Pulmonary artery endothelial cell (primary cell): ENCODE measurements around the gene RNF169. TPM values are rescaled to one million over a fixed set of nuclear protein-coding genes. Genes with fewer than 3 reads are reported as not detected.

Source experiments
- DNase-seq: peaks from one replicate; pipeline ENCODE4 v3.0.0-alpha.2; 2011; ENCODE audit warnings: low read depth, low spot score
- total RNA-seq: library from RNA; depleted of rRNA; stranded (reverse); fragments of >200 nt; gene quantifications from 2 replicates; pipeline ENCODE4 v1.2.3, GENCODE V29; 2014

Gene RNF169, protein sequence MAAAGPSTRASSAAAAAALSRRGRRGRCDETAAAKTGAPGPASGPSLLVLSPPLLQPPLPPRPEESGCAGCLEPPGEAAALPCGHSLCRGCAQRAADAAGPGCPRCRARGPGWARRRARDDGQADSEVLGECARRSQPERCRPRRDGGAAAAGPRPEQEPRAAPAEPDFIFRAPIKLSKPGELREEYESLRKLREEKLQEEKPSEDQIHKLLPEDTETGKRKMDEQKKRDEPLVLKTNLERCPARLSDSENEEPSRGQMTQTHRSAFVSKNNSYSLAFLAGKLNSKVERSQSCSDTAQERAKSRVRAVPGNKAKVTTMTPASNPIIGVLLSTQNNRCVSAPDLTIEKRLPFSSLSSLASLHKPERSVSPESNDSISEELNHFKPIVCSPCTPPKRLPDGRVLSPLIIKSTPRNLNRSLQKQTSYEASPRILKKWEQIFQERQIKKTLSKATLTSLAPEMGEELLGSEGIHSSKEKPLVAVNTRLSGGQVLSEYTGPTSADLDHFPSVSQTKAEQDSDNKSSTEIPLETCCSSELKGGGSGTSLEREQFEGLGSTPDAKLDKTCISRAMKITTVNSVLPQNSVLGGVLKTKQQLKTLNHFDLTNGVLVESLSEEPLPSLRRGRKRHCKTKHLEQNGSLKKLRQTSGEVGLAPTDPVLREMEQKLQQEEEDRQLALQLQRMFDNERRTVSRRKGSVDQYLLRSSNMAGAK
- 20.9 and 34.0 TPM in 2 replicates for total RNA-seq

DNA sequence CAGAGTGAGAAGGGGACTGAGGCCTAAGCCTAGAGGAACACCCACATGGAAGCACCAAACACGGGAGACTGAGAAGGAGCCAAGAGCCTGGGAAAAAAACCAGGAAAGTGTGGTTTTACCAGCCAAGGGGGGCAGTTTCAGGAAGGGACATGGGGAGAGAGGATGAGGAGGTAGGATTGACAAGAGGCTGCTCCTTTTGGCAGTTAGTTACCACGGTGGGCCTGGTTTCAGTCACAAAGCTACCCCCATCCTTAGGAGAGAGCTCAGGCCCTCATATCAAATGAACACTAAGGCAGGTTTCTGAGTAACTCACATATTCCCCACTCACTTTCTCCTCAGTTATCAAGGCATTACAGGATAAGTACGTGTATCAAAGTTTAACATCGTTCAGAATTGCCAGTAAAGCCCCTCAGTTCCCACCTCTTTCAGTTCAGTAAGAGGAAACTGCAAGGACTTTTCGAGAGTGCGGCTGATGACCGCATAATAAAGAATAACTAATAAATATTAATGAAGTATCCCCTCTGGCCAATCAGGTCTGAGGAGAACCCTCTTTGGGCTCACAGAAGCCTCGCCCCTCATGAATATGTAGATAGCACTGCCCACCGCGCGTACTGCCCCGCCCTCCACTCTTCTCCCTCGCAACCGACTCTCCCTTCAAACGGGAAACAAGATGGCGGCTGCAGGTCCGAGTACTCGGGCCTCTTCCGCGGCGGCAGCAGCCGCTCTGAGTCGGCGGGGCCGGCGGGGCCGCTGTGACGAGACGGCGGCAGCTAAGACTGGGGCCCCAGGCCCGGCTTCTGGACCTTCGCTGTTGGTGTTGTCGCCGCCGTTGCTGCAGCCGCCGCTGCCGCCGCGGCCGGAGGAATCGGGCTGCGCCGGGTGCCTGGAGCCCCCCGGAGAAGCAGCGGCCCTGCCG is at the start of gene RNF169:
Gene RNF169 (plus strand): TSS at position 639 of the 916 bp plus-strand sequence. CDS start 32 bp downstream, at position 671.
- DNase-seq = peak; percentile 93

DNA sequence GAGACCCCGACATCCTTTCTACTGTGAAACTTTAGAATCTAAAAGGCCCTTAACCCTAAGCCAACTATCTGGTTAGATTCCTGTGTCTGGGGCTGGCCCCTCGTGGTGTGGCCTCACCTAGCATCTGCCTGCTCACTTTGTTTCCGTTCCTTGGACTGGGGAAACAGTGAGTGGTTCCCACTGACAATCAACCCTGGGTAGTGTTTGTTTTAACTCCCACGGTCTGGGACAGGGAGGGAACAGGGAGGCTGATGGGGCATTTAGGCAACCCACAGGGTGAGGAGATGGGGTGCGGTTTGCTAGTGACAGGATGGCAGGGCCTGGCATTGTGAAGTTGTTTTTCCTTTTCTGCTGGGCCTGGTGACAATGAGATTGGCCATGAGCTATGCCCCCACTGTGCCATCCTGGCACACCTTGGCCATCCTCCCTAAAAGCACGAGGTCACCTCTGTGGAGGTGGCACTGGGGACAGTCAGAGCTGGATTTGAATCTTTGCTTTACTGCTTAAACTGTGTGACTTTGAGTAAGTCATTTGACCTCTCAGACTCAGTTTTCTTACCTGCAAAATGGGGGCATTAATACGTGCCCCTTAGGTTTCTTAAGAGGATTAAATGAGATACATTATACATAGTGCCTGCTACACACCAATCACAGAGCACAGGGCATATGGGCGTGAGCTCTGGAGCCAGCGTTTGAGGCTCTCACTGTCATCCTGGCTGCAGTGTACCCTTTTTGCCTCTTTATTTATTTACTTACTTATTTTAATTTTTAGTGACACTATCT is 48.8 kb upstream of the RNF169 start:
- DNase-seq = no peak

DNA sequence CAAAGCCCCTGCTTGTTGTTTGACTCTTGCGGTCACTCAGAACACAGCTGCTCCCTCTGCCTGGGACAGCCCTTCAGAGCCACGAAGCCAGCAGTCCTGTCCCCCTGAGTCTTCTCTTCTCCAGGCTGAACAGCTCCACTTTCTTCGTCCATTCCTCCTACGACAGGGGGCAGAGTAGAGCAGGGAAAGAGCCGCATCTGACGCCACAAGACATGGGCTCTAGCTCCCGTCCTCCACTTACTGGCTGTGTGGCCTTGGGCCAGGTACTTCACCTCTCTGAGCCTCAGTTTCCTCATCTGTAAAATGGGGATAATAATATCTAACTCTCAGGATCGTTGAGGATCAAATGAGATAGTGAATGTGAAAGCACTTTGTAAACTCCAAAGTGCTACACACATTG is 47.3 kb upstream of the RNF169 start:
- DNase-seq = no peak

DNA sequence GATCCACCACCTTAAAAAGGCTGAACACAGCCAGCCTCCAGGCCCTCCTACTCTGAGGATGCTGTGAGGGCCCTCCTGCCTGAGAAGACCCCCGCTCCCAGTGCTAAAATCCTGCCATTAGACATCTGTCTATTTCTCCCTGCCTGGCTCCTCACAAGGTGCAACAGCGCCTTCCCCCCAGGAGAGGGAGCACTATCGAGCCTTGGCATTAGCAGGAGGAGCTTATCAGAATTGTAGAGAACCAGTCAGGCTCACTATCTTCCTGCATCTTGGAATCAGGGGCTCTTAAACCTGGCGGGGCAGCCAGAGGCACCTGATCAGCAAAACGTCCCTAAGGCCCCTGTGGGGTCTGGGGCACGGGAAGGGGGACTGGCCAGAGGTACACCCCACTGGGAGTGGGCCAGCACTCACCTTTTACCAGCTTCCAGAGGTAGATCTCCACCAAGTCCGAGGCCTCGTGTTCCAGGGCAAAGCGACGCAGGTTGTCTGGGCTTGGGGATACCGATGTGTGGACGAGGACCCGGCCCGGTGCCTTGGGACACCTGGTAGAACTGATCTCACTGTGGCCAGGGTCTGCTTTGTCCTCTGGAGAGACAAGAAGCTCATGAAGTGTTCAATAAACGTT is 46.2 kb upstream of the RNF169 start:
- peak; percentile 13 for DNase-seq

DNA sequence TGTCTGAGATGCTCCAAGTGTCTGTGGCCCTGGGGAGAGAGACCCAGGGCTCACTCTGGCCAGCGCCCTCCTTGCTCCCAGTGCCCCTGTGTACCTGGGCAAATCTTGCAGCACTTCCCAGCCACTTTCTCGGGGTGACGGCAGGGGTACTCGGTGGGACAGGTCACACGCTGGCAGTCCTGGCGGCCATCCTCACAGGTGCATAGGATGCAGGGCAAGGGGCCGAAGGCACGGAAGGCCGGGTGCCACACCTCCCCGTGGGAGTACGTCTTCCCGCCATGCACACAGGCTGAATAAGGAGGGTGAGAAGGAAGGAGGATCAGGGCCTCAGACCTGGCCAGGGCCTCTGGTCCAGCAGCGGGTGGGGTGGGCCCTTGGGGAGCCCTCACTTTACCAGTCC is 45.4 kb upstream of the RNF169 start:
- DNase-seq = no peak

DNA sequence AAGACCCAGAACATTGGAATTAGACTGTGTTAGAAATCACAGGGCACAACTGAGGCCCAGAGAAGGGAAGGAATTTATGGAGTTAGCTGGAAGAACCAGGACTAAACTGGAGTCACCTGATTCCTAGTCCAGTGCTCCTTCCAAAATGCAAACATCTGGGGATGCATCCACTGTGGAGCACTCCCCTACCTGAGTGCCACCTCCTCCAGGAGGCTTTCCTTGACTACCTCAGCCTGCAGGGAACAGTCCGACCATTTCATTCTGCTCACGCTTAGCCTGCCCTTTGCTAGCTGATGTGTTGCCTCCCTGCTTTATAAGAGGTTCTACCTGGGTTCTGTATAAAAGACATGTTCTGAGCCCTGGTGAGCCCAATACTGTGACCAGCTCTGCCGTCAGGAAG is 41.5 kb upstream of the RNF169 start:
- DNase-seq = no peak

DNA sequence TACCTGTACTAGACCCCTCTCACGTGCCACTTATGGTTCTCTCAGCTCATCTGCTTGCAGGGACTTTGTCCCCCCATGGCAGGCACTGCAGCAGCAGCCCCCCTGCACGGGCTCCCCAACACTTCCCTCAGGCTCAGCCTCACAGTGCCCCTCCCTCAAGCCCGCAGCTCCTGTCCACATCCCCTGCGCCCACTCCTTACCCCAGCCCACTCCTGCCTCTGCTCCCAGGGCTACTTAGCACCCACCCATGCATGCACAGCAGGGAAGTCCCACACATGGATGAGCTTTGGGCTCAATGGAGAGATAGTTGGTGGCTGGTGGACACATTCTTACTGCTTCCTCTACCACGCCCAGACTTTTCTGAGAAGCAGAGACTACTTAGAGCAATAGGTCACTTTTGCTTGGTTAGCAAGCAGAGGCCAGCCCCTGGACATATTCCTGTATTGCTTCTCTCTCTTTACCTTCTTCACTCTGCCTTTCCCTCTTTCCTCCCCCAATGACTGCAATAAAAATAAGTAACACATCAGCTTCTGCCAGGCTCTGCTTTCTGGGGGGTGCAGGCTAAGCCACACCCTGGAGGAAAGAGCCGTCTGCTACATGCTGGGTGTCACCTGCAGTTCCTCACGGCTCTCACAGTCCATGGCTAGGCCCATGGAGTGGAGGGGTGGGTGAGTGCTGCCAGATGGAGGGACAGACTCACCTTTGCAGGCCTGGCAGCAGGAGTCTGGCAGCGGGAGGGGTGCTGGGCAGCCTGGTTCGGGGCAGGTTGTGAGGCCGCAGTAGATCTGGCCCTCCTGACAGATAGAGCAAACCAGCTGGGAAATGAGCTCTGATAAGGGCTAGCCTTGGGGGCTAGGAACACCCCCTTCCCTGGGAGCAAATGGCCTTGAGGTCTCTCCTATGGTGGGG is 40.8 kb upstream of the RNF169 start:
- no peak for DNase-seq

DNA sequence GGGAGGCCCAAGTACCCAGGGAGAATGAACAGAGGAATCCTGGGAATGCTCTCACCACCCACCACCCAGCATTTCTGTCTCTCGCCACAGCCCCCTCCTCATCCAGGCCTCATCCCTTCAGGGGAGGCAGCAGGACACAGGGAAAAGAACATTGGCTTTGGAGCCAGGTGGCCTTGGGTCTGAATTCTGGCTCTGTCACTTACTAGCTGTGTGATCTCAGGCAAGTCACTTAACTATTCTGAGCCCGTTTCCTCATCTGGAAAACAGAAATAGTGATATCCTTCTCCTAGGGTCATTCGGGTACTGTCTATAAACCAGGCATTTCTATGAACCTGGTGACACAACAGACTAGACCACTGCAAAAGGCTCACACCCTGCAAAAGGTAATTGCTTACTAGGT is 39.5 kb upstream of the RNF169 start:
- no peak for DNase-seq

DNA sequence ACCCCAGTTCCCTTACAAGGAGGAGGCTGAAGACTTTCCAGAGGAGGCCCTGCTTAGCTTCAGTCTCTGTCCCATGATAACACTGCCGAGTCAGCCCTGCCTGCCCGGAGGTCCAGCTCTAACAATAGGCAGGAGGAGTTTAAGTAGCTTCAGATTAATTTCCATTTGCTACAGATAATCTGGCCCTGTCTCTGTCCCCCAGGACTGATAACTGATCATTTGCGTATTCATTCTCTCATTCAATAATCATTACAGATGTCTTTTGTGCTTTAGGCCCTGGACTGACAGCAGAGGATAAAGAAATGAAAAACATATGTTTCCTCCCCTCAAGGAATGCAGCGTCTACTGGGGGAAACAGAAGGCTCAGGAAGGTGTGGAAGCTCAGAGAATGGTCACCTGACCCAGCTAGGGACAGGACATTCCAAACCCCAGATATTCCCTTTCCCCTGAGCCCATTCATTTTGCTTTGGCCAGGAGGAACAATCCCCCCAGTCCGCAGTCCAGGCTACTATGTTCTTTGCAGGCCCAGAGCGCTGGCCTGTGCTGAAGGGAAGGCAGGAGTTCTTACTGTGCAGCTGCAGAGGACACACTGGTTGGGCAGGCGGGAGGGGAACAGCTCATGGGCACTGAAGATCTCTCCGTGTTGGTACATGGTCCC is 38.2 kb upstream of the RNF169 start:
- no peak for DNase-seq

DNA sequence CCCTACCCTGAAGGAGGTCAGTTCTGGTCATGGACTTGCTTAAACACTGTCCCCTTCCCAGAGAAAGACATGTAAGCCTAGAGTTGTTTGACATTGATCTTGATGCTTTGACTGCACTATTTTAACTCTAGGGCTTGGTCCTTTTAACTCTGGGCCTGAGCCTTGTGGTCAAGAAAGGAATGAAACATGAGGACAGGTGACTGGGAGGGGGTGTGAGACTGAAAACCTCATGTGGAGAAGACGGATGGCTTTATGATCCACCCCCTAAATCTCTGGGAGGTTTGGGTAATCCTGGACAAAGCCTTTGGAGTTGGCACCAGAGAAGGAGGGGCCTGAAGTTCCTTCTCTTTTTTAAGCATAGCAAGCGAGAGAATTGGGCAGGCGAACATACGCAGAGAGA is 35.0 kb upstream of the RNF169 start:
- no peak for DNase-seq

DNA sequence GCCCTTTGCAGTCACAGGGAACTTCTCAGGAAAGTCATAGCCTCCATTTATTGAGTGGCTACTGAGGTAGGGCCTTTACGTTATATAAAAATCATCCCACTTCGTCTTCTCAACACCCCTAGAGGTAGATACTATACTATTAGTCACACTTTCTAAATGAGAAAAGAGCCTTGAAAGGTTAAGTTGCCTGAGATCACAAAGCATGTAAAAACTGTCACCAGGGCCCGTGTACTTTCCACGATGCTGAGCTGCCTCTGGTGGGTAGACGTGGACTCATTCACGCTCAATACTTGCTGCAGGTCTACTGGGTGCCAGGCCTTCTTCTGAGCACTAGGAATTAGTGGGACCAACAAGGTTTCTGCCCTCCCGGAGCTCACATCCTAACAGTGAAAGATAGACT is 33.7 kb upstream of the RNF169 start:
- DNase-seq = no peak

DNA sequence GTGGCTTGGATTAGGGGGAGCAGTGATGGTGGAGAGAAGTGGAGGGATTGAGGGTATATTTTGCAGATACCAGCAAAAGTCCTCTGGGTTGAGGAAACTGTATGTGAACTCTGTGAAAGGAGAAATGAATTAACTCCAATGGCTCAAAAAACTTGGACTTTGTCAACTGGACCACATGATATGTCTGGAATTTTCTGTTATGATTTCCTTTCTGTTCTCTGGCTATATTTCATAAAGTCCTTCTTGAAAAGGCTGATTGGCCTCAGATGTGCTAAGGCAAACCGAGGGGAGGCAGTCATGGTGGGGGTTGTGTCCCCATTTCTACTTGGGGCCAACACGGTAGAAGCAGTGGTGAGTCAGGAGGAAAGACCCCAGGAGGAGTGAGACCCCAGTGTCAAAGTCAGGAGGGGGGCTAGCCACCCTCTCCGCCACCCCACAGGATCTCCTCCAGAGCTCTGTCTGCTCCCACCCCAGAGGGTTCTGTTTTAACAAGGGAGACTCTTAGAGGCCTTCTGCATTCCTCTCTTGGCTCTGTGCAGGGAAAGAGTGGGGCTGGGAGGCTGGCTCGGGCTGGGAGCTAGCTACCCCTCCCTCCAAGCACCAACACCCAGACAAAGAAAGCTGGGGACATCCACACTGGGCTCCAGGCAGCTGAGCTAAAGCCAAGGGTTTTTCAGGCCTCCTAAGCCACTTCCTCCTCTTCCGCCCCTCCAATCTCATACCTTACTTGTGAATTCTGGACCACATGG is 31.3 kb upstream of the RNF169 start:
- DNase-seq = no peak

DNA sequence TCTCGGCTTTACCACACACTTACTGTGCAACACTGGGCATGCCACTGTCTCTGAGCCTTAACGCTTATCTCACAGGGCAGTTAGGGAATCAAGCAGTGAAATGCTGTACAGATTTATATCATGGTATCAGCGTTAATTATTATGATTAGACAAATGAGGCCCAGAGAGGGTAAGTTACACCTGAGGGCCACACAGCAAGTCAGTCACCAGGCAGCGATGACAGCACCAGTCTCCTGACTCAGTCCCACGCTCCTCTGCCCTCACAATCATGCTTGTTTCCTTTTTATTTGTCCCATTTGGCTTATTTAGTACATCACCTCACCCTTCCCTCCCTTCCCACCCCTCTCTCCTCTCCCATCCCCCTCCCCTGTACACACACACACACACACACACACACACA is 29.6 kb upstream of the RNF169 start:
- no peak for DNase-seq

DNA sequence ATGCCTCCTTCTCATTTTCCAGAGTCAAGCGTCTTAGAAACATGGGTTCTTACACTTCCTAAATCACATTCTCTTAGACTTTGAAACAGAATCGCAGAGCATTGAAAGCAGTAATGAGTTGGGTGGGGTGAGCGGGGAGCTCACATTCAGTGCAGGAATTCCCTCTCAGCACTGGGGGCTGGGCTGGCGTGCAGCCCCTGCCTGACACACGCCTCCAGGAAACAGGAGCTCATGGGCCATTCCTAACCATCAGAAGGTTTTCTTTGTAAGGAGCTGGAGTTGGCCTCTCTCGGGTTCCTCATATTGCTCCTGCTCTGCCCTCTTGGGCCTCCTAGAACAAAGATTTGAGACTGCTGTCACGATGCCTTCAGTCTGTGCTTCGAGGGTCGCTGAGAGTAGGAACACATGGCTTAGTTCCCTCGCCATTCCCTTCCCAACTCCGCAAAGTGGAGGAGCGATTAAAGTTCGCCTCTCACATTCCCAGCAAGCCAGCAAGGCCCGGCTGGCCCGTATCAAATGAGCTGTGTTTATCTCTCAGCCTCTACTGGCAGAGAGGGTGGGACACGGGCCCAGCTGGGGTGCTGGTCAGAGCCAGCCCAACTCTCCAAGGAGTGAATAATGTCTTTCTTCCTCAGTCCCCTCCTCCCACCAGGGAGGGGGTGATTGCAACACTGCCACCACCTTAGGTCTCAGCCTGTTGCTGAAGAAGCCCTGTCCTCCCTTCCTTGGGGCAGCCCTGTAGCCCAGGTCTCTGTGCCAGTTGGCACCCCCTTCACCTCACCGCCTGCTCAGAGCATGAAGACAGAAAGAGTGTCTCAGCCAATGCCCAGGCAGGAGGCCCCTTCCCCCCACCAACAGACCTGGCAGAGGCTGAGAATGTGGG is 27.8 kb upstream of the RNF169 start:
- DNase-seq = no peak

DNA sequence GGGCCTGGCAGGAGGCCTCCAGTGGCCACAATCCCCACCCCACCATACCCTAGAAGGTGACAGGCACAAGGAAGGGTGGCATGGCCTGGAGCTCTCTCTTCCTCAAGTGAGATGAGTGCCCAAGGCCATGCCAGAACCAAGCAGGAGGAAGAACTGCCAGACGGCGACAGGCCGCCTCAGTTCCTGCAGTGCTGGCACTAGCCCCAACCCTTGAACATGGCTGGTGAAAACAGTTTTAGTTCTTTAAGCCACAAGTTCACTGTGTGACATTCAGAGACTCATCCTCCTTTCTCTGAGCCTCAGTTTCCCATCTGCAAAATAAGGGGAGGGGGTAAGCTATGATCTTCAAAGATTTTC is 27.2 kb upstream of the RNF169 start:
- no peak for DNase-seq

DNA sequence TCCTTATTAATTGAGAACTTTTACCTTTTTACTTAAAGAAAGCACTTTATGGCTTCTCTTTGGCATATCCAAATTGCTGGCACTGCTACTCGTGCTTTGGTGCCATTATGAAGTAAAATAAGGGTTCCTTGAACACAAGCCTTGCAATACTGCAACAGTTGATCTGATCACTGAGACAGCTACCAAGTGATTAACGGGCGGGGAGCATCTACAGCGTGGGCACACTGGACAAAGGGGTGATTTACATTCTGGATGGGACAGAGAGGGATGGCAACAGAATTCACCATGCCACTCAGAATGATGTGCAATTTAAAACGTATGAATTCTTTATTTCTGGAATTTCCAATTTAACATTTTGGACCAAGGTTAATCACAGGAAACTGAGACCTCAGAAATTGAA is 25.1 kb upstream of the RNF169 start:
- DNase-seq = no peak

DNA sequence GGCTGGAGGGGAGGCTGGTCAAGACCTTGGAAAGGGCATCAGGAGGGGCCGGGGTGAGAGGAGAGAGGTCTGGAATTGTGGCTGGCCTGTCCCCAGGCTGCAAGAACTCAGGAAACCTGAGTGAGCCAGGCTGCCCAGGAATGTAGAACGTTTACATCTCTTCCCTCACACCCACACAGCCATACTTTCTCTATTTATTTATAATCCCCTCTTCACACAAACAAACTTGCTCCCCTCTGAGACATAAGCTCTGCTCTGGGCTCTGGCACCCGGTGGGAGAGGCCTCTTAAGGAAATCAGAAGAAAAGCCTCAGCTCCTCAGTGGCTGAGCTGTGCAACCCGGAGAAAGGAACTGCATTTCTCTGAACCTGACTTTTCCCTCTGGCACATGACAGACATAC is 22.9 kb upstream of the RNF169 start:
- DNase-seq = no peak
